Subcutaneous abdominal adipose tissue (tissue), 5 donors: ENCODE data around the gene CLEC4G.

Experiments used
- H3K27ac ChIP-seq: one replicate; pipeline ENCODE4 v1.7.0; 2013; ENCODE audit warnings: low read depth, mild to moderate bottlenecking, inconsistent platforms, low read length, moderate library complexity
- H3K27me3 ChIP-seq, 5 donors: one replicate each; pipeline ENCODE4 v1.7.0; 2013; ENCODE audit warnings: low read length in 5 of 5, inconsistent platforms in 1 of 5; ENCODE audit not compliant: control insufficient read depth in 5 of 5, insufficient read depth in 4 of 5
- H3K36me3 ChIP-seq, 5 donors: one replicate each; pipeline ENCODE4 v1.7.0; 2013; ENCODE audit warnings: low read length in 5 of 5; ENCODE audit not compliant: control insufficient read depth in 5 of 5, insufficient read depth in 5 of 5
- H3K4me1 ChIP-seq, 5 donors: one replicate each; pipeline ENCODE4 v1.7.0; 2013; ENCODE audit warnings: low read length in 5 of 5, mild to moderate bottlenecking in 3 of 5, moderate library complexity in 1 of 5; ENCODE audit not compliant: control insufficient read depth in 5 of 5, insufficient read depth in 5 of 5
- H3K4me3 ChIP-seq, 5 donors: one replicate each; pipeline ENCODE4 v1.7.0; 2013; ENCODE audit warnings: low read length in 5 of 5, low read depth in 1 of 5
- H3K9ac ChIP-seq, 5 donors: one replicate each; pipeline ENCODE4 v1.7.0; 2013; ENCODE audit warnings: low read length in 5 of 5, mild to moderate bottlenecking in 4 of 5, moderate library complexity in 3 of 5
- H3K9me3 ChIP-seq, 5 donors: one replicate each; pipeline ENCODE4 v1.7.0; 2013; ENCODE audit warnings: low read length in 5 of 5; ENCODE audit not compliant: control insufficient read depth in 5 of 5
- donor health status: healthy.
- donor health status: healthy.
- donor health status: healthy.
- donor health status: healthy.
- donor health status: healthy.

The CLEC4G gene

GRCh38 chr19:7687177-7687576 is 44.7 kb downstream of the CLEC4G start:
- H3K4me1 ChIP-seq: peaks cover 0 to 4% (median under 1%) of the 10 kb centered on the region in 5 donors

GRCh38 chr19:7685546-7686445 is 46.1 kb downstream of the CLEC4G start:
- H3K4me1 ChIP-seq: peaks cover 0 to 17% (median 13%) of the 10 kb centered on the region in 5 donors
- no peak overlapping the region for H3K27ac ChIP-seq
- H3K4me3 ChIP-seq: no peak overlapping the region
- peak overlapping the region in 1 of 5 donors; percentile 30 for H3K9ac ChIP-seq
- H3K36me3 ChIP-seq: peaks cover 0 to 26% (median 13%) of the 10 kb centered on the region in 5 donors
- H3K27me3 ChIP-seq: peaks cover 0 to 18% (median 5%) of the 10 kb centered on the region in 5 donors
- H3K9me3 ChIP-seq: no peaks in the 10 kb centered on the region

More at GRCh38 chr19:7687177-7687576, 44.7 kb downstream of the CLEC4G start:
- Histone ChIP-seq H3K27me3 (peaks cover 0 to 22% (median 11%) of the 10 kb centered on the region in 5 donors), H3K27ac (no peak overlapping the region), H3K9ac (no peak overlapping the region), H3K9me3 (no peaks in the 10 kb centered on the region), H3K36me3 (peaks cover 0 to 26% (median 13%) of the 10 kb centered on the region in 5 donors), H3K4me3 (no peak overlapping the region)

- peak overlapping the region in 4 of 5 donors; percentile 76 to 95 (median 94) for H3K4me3 ChIP-seq
- peaks cover 0 to 26% (median 13%) of the 10 kb centered on the region in 5 donors for H3K36me3 ChIP-seq
- peak overlapping the region in 2 of 5 donors; percentile 98 to 99 for H3K9ac ChIP-seq
- H3K9me3 ChIP-seq: peaks cover 0 to 3% (median 0%) of the 10 kb centered on the region in 5 donors
- H3K27ac ChIP-seq: no peak overlapping the region
- peaks cover 0 to 26% (median 16%) of the 10 kb centered on the region in 5 donors for H3K4me1 ChIP-seq
- H3K27me3 ChIP-seq: peaks cover 9 to 21% (median 16%) of the 10 kb centered on the region in 5 donors
These were observed 49.6 kb downstream of the CLEC4G start for GRCh38 chr19:7682175-7682855.

- Histone ChIP-seq H3K4me1 (peaks cover 0 to 31% (median 16%) of the 10 kb centered on the region in 5 donors), H3K9ac (peak overlapping the region in 4 of 5 donors; percentile 91 to 99 (median 96)), H3K36me3 (peaks cover 0 to 26% (median 13%) of the 10 kb centered on the region in 5 donors), H3K9me3 (peaks cover 0 to 3% (median 0%) of the 10 kb centered on the region in 5 donors), H3K4me3 (peak overlapping the region; percentile 76 to 95 (median 93)), H3K27ac (peak overlapping the region; percentile 67), H3K27me3 (peaks cover 9 to 25% (median 21%) of the 10 kb centered on the region in 5 donors)
These were observed 50.4 kb downstream of the CLEC4G start for GRCh38 chr19:7681340-7682174.

- Histone ChIP-seq H3K9me3 (peaks cover 0 to 3% (median 0%) of the 10 kb centered on the region in 5 donors), H3K27ac (peak within 1 kb of the TSS; percentile 67), H3K4me3 (peak within 1 kb of the TSS; percentile 76 to 95 (median 93)), H3K4me1 (peaks cover 0 to 32% (median 16%) of the 10 kb centered on the region in 5 donors), H3K9ac (peak within 1 kb of the TSS in 4 of 5 donors; percentile 91 to 99 (median 96)), H3K36me3 (peaks cover 0 to 26% (median 13%) of the 10 kb centered on the region in 5 donors), H3K27me3 (peaks cover 9 to 25% (median 21%) of the 10 kb centered on the region in 5 donors)
These were observed 51.1 kb downstream of the CLEC4G start, which contains the start of gene TRAPPC5 for GRCh38 chr19:7680606-7681339. TSS of gene TRAPPC5 (plus strand) at chr19:7680833. CDS start at chr19:7682254, 1,421 bp downstream.

GRCh38 chr19:7679771-7680605 is 51.9 kb downstream of the CLEC4G start:
- peaks cover 0 to 3% (median 0%) of the 10 kb centered on the region in 5 donors for H3K9me3 ChIP-seq
- H3K4me3 ChIP-seq: peak overlapping the region; percentile 68 to 95 (median 93)
- peaks cover 0 to 32% (median 16%) of the 10 kb centered on the region in 5 donors for H3K4me1 ChIP-seq
- peaks cover 9 to 25% (median 21%) of the 10 kb centered on the region in 5 donors for H3K27me3 ChIP-seq
- H3K27ac ChIP-seq: no peak overlapping the region
- H3K36me3 ChIP-seq: peaks cover 0 to 22% (median 12%) of the 10 kb centered on the region in 5 donors
- peak overlapping the region in 3 of 5 donors; percentile 59 to 94 (median 91) for H3K9ac ChIP-seq

- Histone ChIP-seq H3K9me3 (peaks cover 0 to 4% (median 0%) of the 10 kb centered on the region in 5 donors), H3K4me3 (no peak overlapping the region), H3K4me1 (peaks cover 0 to 32% (median 17%) of the 10 kb centered on the region in 5 donors), H3K36me3 (peaks cover 0 to 18% (median 12%) of the 10 kb centered on the region in 5 donors), H3K27ac (no peak overlapping the region), H3K27me3 (peaks cover 9 to 25% (median 21%) of the 10 kb centered on the region in 5 donors), H3K9ac (no peak overlapping the region)
These were observed 52.7 kb downstream of the CLEC4G start for GRCh38 chr19:7678971-7679751.
